GM18858 (cell line): ENCODE results near the gene SLC8A3.

ENCODE experiments used
- ATAC-seq: cut with Tn5 transposase; IDR thresholded peaks from one replicate; pipeline ENCODE4 v1.9.1; 2021; ENCODE audit not compliant: unreplicated experiment

SLC8A3 gene

GRCh38 chr14:70073924-70074566 lies 114.7 kb downstream of the SLC8A3 start:
- ATAC-seq = no peak

GRCh38 chr14:70069186-70069585 lies 119.6 kb downstream of the SLC8A3 start:
- no peak for ATAC-seq

- ATAC-seq = no peak
These were observed 120.9 kb downstream of the SLC8A3 start for GRCh38 chr14:70067810-70068209.

- no peak for ATAC-seq
These were observed 124.5 kb downstream of the SLC8A3 start for GRCh38 chr14:70064136-70064865.

GRCh38 chr14:70061108-70061507 lies 127.6 kb downstream of the SLC8A3 start:
- no peak for ATAC-seq

GRCh38 chr14:70059545-70059944 lies 129.2 kb downstream of the SLC8A3 start:
- ATAC-seq = no peak

GRCh38 chr14:70057519-70058136 lies 131.1 kb downstream of the SLC8A3 start:
- ATAC-seq = no peak

GRCh38 chr14:70052990-70053389 lies 135.8 kb downstream of the SLC8A3 start:
- ATAC-seq = no peak

- ATAC-seq = no peak
These were observed 138.6 kb downstream of the SLC8A3 start for GRCh38 chr14:70050136-70050535.

- no peak for ATAC-seq
These were observed 139.1 kb downstream of the SLC8A3 start for GRCh38 chr14:70049605-70050004.

- ATAC-seq = no peak
These were observed 140.5 kb downstream of the SLC8A3 start for GRCh38 chr14:70048313-70048654.

- ATAC-seq = no peak
These were observed 141.0 kb downstream of the SLC8A3 start for GRCh38 chr14:70047598-70048312.

GRCh38 chr14:70045844-70046535 lies 142.8 kb downstream of the SLC8A3 start:
- no peak for ATAC-seq

GRCh38 chr14:70045310-70045709 lies 143.4 kb downstream of the SLC8A3 start:
- ATAC-seq = no peak

- ATAC-seq = no peak
These were observed 145.8 kb downstream of the SLC8A3 start for GRCh38 chr14:70043001-70043400.

GRCh38 chr14:70036665-70037064 lies 152.1 kb downstream of the SLC8A3 start:
- ATAC-seq = no peak

GRCh38 chr14:70034257-70034656 lies 154.5 kb downstream of the SLC8A3 start:
- ATAC-seq = no peak

GRCh38 chr14:70033561-70033960 lies 155.2 kb downstream of the SLC8A3 start:
- no peak for ATAC-seq

- ATAC-seq = no peak
These were observed 155.6 kb downstream of the SLC8A3 start for GRCh38 chr14:70033116-70033515.

GRCh38 chr14:70032447-70032846 lies 156.3 kb downstream of the SLC8A3 start:
- ATAC-seq = no peak

- ATAC-seq = no peak
These were observed 156.7 kb downstream of the SLC8A3 start for GRCh38 chr14:70032016-70032415.
